GM10266 (cell line): ENCODE measurements around the gene SPEN.

Experiments
- DNase-seq: peaks from one replicate; pipeline ENCODE4 v3.0.0; 2012; ENCODE audit errors: extremely low spot score
- CTCF ChIP-seq: IDR thresholded peaks from 2 replicates; pipeline ENCODE4 v1.5.1; 2012; ENCODE audit warnings: mild to moderate bottlenecking, low read depth; ENCODE audit not compliant: control insufficient read depth, insufficient read depth; ENCODE audit errors: missing control alignments

The SPEN gene

GRCh38 chr1:15943328-15943991 lies 96.0 kb downstream of the SPEN start:
- no peak for DNase-seq
- TF ChIP-seq CTCF, result no peak

- no peak for TF ChIP-seq CTCF
- DNase-seq, result no peak
These were observed 96.4 kb downstream of the SPEN start for GRCh38 chr1:15943992-15944307.

GRCh38 chr1:15944308-15945010 lies 97.0 kb downstream of the SPEN start:
- no peak for TF ChIP-seq CTCF
- DNase-seq, result no peak

- no peak for DNase-seq
- no peak for TF ChIP-seq CTCF
These were observed 97.7 kb downstream of the SPEN start for GRCh38 chr1:15945011-15945831.

- TF ChIP-seq CTCF, result no peak
- DNase-seq, result no peak
These were observed 98.4 kb downstream of the SPEN start for GRCh38 chr1:15945832-15946448.

- DNase-seq, result no peak
- TF ChIP-seq CTCF, result no peak
These were observed 99.3 kb downstream of the SPEN start for GRCh38 chr1:15946571-15947381.
